HCT116 (cell line): ENCODE data around the gene APPL1. TPM values are rescaled to one million over a fixed set of nuclear protein-coding genes. Genes with fewer than 3 reads are reported as not detected.

Experiments
- ATAC-seq: fragments of 200-7000 bp; cut with Tn5 transposase; 2 replicates; pipeline ENCODE4 v1.9.1; 2020; ENCODE audit warnings: mild to moderate bottlenecking, moderate library complexity
- BruUV-seq: library from RNA; stranded (reverse); fragments of 400-500 nt; replicated peaks from 2 replicates; lab custom pipeline; 2021; lab: Mats Ljungman, UMichigan
- CTCF ChIA-PET: fragments of 300-600 bp; sonication (Branson Sonifier 250); formaldehyde crosslinking; loops from one replicate; lab custom pipeline; 2021; ENCODE audit warnings: antibody characterized with exemption; lab: Charles Lee
- POLR2A ChIA-PET: fragments of 300-600, 350-600 bp; sonication (Branson Sonifier 250); formaldehyde crosslinking; loops from one replicate; lab custom pipeline; 2021; ENCODE audit warnings: antibody characterized with exemption; lab: Charles Lee
- RAD21 ChIA-PET, 2 experiments: fragments of 300-600 bp; sonication (Branson Sonifier 250); formaldehyde crosslinking; loops; one replicate each; lab custom pipeline; 2023; ENCODE audit warnings: low total read pairs in 2 of 2; ENCODE audit not compliant: uncharacterized antibody in 2 of 2, unreplicated experiment in 2 of 2, low non-redundant PET in 1 of 2; lab: Charles Lee
- DNase-seq: peaks from one replicate; pipeline ENCODE4 v3.0.0-alpha.2; 2010; ENCODE audit warnings: low read depth, low spot score
- H2AFZ ChIP-seq: fragments of 200-600 bp; shearing (Covaris generic), sonication (generic); 2 replicates; pipeline ENCODE4 v1.6.1; 2017; ENCODE audit warnings: low read depth, mixed run types, mixed read lengths, antibody characterized with exemption, low read length; ENCODE audit not compliant: poor library complexity, severe bottlenecking
- H3K27ac ChIP-seq: 2 replicates; pipeline ENCODE4 v1.5.1; 2012; ENCODE audit warnings: low read depth, low read length
- H3K27me3 ChIP-seq: fragments of 200-600 bp; sonication (generic); 2 replicates; pipeline ENCODE4 v1.6.1; 2016; ENCODE audit warnings: mixed run types, low read length, mixed read lengths; ENCODE audit not compliant: insufficient read depth
- H3K36me3 ChIP-seq, 2 experiments: fragments of 200-500 bp in 1 of 2; fragments of 200-600 bp in 1 of 2; sonication (Bioruptor generic) in 1 of 2; sonication (generic) in 1 of 2; 2 replicates each; pipeline versions ENCODE4 v1.5.1 to v1.6.1; 2014 to 2016; ENCODE audit warnings: low read length in 2 of 2, inconsistent platforms in 1 of 2, mixed read lengths in 1 of 2, mixed run types in 1 of 2; ENCODE audit not compliant: insufficient read depth in 2 of 2, control insufficient read depth in 1 of 2
- H3K4me1 ChIP-seq, 2 experiments: fragments of 200-600 bp in 1 of 2; sonication (generic) in 1 of 2; 2 replicates each; pipeline versions ENCODE4 v1.5.1 to v1.6.1; 2012 to 2017; ENCODE audit warnings: low read length in 2 of 2, inconsistent platforms in 1 of 2, mild to moderate bottlenecking in 1 of 2, mixed read lengths in 1 of 2, mixed run types in 1 of 2, moderate library complexity in 1 of 2; ENCODE audit not compliant: insufficient read depth in 2 of 2, control insufficient read depth in 1 of 2
- H3K4me2 ChIP-seq: fragments of 200-600 bp; sonication (generic); 2 replicates; pipeline ENCODE4 v1.6.1; 2017; ENCODE audit warnings: mixed run types, low read length, mixed read lengths
- H3K4me3 ChIP-seq, 2 experiments: fragments of 200-600 bp in 1 of 2; sonication (generic) in 1 of 2; replicated peaks in 1 of 2; 2 replicates each; pipeline ENCODE4 v1.5.1; 2011 to 2016; ENCODE audit warnings: low read length in 2 of 2, control low read depth in 1 of 2, low read depth in 1 of 2, mild to moderate bottlenecking in 1 of 2, mixed read lengths in 1 of 2, mixed run types in 1 of 2
- H3K79me2 ChIP-seq: fragments of 200-600 bp; sonication (generic); 2 replicates; pipeline ENCODE4 v1.6.1; 2017; ENCODE audit warnings: mild to moderate bottlenecking, mixed run types, low read length, moderate library complexity, mixed read lengths; ENCODE audit not compliant: insufficient read depth
- H3K9ac ChIP-seq: fragments of 200-600 bp; sonication (generic); 2 replicates; pipeline ENCODE4 v1.6.1; 2016; ENCODE audit warnings: low read length, mixed read lengths
- H3K9me2 ChIP-seq: fragments of 200-600 bp; sonication (generic), shearing (Covaris generic); 2 replicates; pipeline ENCODE4 v1.6.1; 2017; ENCODE audit warnings: mixed run types, mild to moderate bottlenecking, moderate library complexity; ENCODE audit not compliant: insufficient read depth
- H3K9me3 ChIP-seq, 2 experiments: fragments of 200-500 bp in 1 of 2; fragments of 200-600 bp in 1 of 2; sonication (Bioruptor generic) in 1 of 2; sonication (generic) in 1 of 2; 2 replicates each; pipeline ENCODE4 v1.6.1; 2014 to 2017; ENCODE audit warnings: low read length in 2 of 2, mixed read lengths in 2 of 2, inconsistent platforms in 1 of 2, low read depth in 1 of 2, mild to moderate bottlenecking in 1 of 2, mixed run types in 1 of 2, moderate library complexity in 1 of 2; ENCODE audit not compliant: control insufficient read depth in 1 of 2, insufficient read depth in 1 of 2
- H4K20me1 ChIP-seq: fragments of 200-600 bp; sonication (generic), shearing (Covaris generic); 2 replicates; pipeline ENCODE4 v1.6.1; 2017; ENCODE audit warnings: mixed run types, mild to moderate bottlenecking, moderate library complexity; ENCODE audit not compliant: insufficient read depth
- CBX3 ChIP-seq: IDR thresholded peaks from 2 replicates; pipeline ENCODE4 v1.6.1; 2012; ENCODE audit warnings: low read depth
- EGR1 ChIP-seq: IDR thresholded peaks from 2 replicates; pipeline ENCODE4 v1.6.1; 2012; ENCODE audit warnings: low read depth
- ELF1 ChIP-seq: IDR thresholded peaks from 2 replicates; pipeline ENCODE4 v1.6.1; 2012; ENCODE audit warnings: low read depth, borderline replicate concordance
- EZH2 ChIP-seq: fragments of 200-600 bp; sonication (generic); IDR thresholded peaks from 2 replicates; pipeline ENCODE4 v1.6.1; 2017; ENCODE audit warnings: antibody characterized with exemption, mixed run types
- EZH2phosphoT487 ChIP-seq: fragments of 200-600 bp; IDR thresholded peaks from 2 replicates; pipeline ENCODE4 v1.6.1; 2018; ENCODE audit warnings: antibody characterized with exemption, borderline replicate concordance
- FOSL1 ChIP-seq: IDR thresholded peaks from 2 replicates; pipeline ENCODE4 v1.6.1; 2012; ENCODE audit warnings: low read depth
- JUND ChIP-seq: IDR thresholded peaks from 2 replicates; pipeline ENCODE4 v1.6.1; 2012
- RAD21 ChIP-seq: IDR thresholded peaks from 2 replicates; pipeline ENCODE4 v1.6.1; 2012; ENCODE audit warnings: low read depth, mild to moderate bottlenecking
- SRF ChIP-seq: IDR thresholded peaks from 2 replicates; pipeline ENCODE4 v1.6.1; 2012; ENCODE audit warnings: low read depth
- TCF7L2 ChIP-seq: IDR thresholded peaks from 2 replicates; pipeline ENCODE4 v1.7.0; 2011; ENCODE audit warnings: borderline replicate concordance, inconsistent platforms; ENCODE audit not compliant: insufficient read depth, insufficient read length; ENCODE audit errors: extremely low read depth
- intact Hi-C: fragments of 100-400 bp; cut with micrococcal nuclease; formaldehyde crosslinking; loops from 2 replicates; pipeline ENCODE4 v1.10.0; 2022
- total RNA-seq: library from RNA; stranded (reverse); gene quantifications from one replicate; pipeline ENCODE4 v1.2.1, GENCODE V29; 2021; ENCODE audit not compliant: unreplicated experiment
- TF ChIP-seq, protein P1 (sequence below), 3 experiments: fragments of 200-600 bp in 1 of 3; sonication (generic) in 1 of 3; IDR thresholded peaks in 2 of 3; conservative IDR thresholded peaks in 1 of 3; 2 replicates each; pipeline ENCODE4 v1.5.1; 2012 to 2017; ENCODE audit warnings: low read depth in 2 of 3, low read length in 2 of 3, antibody characterized with exemption in 1 of 3, borderline replicate concordance in 1 of 3, control low read depth in 1 of 3, mild to moderate bottlenecking in 1 of 3, mixed read lengths in 1 of 3, mixed run types in 1 of 3, moderate library complexity in 1 of 3; ENCODE audit not compliant: insufficient read depth in 1 of 3

The APPL1 gene
- total RNA-seq, 1 experiment from 2014 or later, result 30.8 TPM

GRCh38 chr3:57275393-57275792 is 47.9 kb downstream of the APPL1 start:
- Histone ChIP-seq H4K20me1 (no peaks in the 10 kb centered on the region), H3K4me3 (no peak overlapping the region), H2AFZ (no peak overlapping the region), H3K36me3 (peaks cover 0 to 7% of the 10 kb centered on the region in 2 experiments; a peak in 2 of 4 replicates), H3K4me1 (no peaks in the 10 kb centered on the region), H3K9ac (no peak overlapping the region), H3K27me3 (no peaks in the 10 kb centered on the region), H3K79me2 (no peaks in the 10 kb centered on the region)
- DNase-seq, result no peak
- POLR2A ChIA-PET, result no interaction called here
- no peak for ATAC-seq
- TF ChIP-seq CBX3 (no peak), EZH2 (no peak), JUND (no peak), EGR1 (no peak), RAD21 (no peak), FOSL1 (no peak), SRF (no peak), ELF1 (no peak), EZH2phosphoT487 (no peak), TCF7L2 (no peak)
- TF ChIP-seq, protein P1, sequence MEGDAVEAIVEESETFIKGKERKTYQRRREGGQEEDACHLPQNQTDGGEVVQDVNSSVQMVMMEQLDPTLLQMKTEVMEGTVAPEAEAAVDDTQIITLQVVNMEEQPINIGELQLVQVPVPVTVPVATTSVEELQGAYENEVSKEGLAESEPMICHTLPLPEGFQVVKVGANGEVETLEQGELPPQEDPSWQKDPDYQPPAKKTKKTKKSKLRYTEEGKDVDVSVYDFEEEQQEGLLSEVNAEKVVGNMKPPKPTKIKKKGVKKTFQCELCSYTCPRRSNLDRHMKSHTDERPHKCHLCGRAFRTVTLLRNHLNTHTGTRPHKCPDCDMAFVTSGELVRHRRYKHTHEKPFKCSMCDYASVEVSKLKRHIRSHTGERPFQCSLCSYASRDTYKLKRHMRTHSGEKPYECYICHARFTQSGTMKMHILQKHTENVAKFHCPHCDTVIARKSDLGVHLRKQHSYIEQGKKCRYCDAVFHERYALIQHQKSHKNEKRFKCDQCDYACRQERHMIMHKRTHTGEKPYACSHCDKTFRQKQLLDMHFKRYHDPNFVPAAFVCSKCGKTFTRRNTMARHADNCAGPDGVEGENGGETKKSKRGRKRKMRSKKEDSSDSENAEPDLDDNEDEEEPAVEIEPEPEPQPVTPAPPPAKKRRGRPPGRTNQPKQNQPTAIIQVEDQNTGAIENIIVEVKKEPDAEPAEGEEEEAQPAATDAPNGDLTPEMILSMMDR (IDR thresholded peaks at IDR 0.05 in 2 of 3, conservative IDR thresholded peaks at IDR 0.05 in 1 of 3; ENCODE audit: borderline replicate concordance in 1 of 3, insufficient read depth in 1 of 3, low read depth in 2 of 3, low read length in 2 of 3), result no peak
- TF ChIP-seq, all 23 proteins: peak for 0
- Histone ChIP-seq H3K27ac (no peak overlapping the region), H3K9me3 (no peaks in the 10 kb centered on the region), H3K4me2 (no peak overlapping the region), H3K9me2 (no peaks in the 10 kb centered on the region)
- CTCF ChIA-PET, result no interaction called here
- BruUV-seq, result no TSS peak
- intact Hi-C loops, result no loop called here
- RAD21 ChIA-PET, result no interaction called here
